ENCODE measurements around the gene LAMA3. TPM values are rescaled to one million over a fixed set of nuclear protein-coding genes. Genes with fewer than 3 reads are reported as not detected.

Gene LAMA3
- total and polyA plus RNA-seq, 2 of the 13 experiments (the other 11 are each of a cell fraction or from before 2014, with no cell fraction given) = 0.45 to 2.2 TPM

- peaks cover 15% of the 10 kb centered on the region for H3K4me1 ChIP-seq (ENCODE audit: insufficient read depth, low read length)
- no peak overlapping the region for H3K4me2 ChIP-seq (ENCODE audit: low read depth, low read length)
- no peak overlapping the region for H3K4me3 ChIP-seq (replicated peaks in 1 of 3; ENCODE audit: insufficient read depth in 1 of 3, low read depth in 2 of 3, low read length in 3 of 3)
- no peaks in the 10 kb centered on the region for H3K36me3 ChIP-seq (replicated peaks in 1 of 2; ENCODE audit: control insufficient read depth in 1 of 2, insufficient read depth in 2 of 2, low read length in 2 of 2)
- FAIRE-seq (no peak), ATAC-seq (no peak), DNase-seq (ENCODE audit: low spot score) (no peak)
- H3K27me3 ChIP-seq (ENCODE audit: control insufficient read depth in 1 of 2, insufficient read depth in 2 of 2, low read length in 2 of 2) = peaks cover 0 to 6% of the 10 kb centered on the region in 2 experiments; a peak in 2 of 5 replicates
- TF ChIP-seq ZBTB38 (CRISPR knock-in tag; IDR thresholded peaks at IDR 0.05) = no peak
- no peak for TF ChIP-seq ZUFSP (CRISPR knock-in tag; IDR thresholded peaks at IDR 0.05; ENCODE audit: borderline replicate concordance)
- no peak for TF ChIP-seq ZNF451 (CRISPR knock-in tag; IDR thresholded peaks at IDR 0.05)
- no peak for TF ChIP-seq RAD51 (IDR thresholded peaks at IDR 0.05; ENCODE audit: borderline replicate concordance)
- no peak for TF ChIP-seq HBP1 (CRISPR knock-in tag; IDR thresholded peaks at IDR 0.05; ENCODE audit: low read depth)
- no peak for TF ChIP-seq ZBTB4 (CRISPR knock-in tag; IDR thresholded peaks at IDR 0.05; ENCODE audit: borderline replicate concordance)
- no peak for TF ChIP-seq TFE3 (CRISPR knock-in tag; IDR thresholded peaks at IDR 0.05)
- no peak for TF ChIP-seq ATF1 (CRISPR knock-in tag; IDR thresholded peaks at IDR 0.05)
- no peak for TF ChIP-seq ZNF331 (CRISPR knock-in tag; IDR thresholded peaks at IDR 0.05)
- no peak for TF ChIP-seq TFAP4 (IDR thresholded peaks at IDR 0.05; ENCODE audit: borderline replicate concordance, low read depth)
- TF ChIP-seq ZNF431 (CRISPR knock-in tag; IDR thresholded peaks at IDR 0.05; ENCODE audit: borderline replicate concordance, low read depth) = no peak
- no peak for TF ChIP-seq ZBTB8A (CRISPR knock-in tag; IDR thresholded peaks at IDR 0.05; ENCODE audit: borderline replicate concordance, low read depth)
- no peak for TF ChIP-seq FOXA1 (IDR thresholded peaks at IDR 0.05)
- no peak for TF ChIP-seq FOXA1 (CRISPR knock-in tag; IDR thresholded peaks at IDR 0.05)
- no peak overlapping the region for H2AFZ ChIP-seq (ENCODE audit: low read length)
- intact Hi-C loops (cut with micrococcal nuclease; ENCODE audit: unreplicated experiment) = no loop called here
- H3K9me3 ChIP-seq (ENCODE audit: low read length) = no peaks in the 10 kb centered on the region
- in situ Hi-C loops (cut with HindIII; ENCODE audit: extremely low pct_ligation_motif_present, low pct_unique_long_range_greater_than_20kb) = no loop called here
- H3K79me2 ChIP-seq (ENCODE audit: insufficient read depth, low read length) = no peaks in the 10 kb centered on the region
- CTCF ChIA-PET (ENCODE audit: low intra/inter-chr PET ratio, low total read pairs) = no interaction called here
- H3K9ac ChIP-seq (ENCODE audit: insufficient read depth, low read depth, low read length) = no peak overlapping the region
- POLR2A ChIA-PET = no interaction called here
- no peaks in the 10 kb centered on the region for H4K20me1 ChIP-seq (ENCODE audit: insufficient read depth, low read length)
- no peak overlapping the region for H3K27ac ChIP-seq (ENCODE audit: extremely low read length, insufficient read depth, low read length)
- BruUV-seq (replicated peaks) = no TSS peak
These were observed 297.5 kb downstream of the LAMA3 start for GRCh38 chr18:23986600-23987359.
